ENCODE data around the gene ABL1. TPM values are rescaled to one million over a fixed set of nuclear protein-coding genes. Genes with fewer than 3 reads are reported as not detected.

Gene ABL1
- total RNA-seq, 4 donors from 2014 or later = 22.1 to 51.7 (median 27.1) TPM

DNA sequence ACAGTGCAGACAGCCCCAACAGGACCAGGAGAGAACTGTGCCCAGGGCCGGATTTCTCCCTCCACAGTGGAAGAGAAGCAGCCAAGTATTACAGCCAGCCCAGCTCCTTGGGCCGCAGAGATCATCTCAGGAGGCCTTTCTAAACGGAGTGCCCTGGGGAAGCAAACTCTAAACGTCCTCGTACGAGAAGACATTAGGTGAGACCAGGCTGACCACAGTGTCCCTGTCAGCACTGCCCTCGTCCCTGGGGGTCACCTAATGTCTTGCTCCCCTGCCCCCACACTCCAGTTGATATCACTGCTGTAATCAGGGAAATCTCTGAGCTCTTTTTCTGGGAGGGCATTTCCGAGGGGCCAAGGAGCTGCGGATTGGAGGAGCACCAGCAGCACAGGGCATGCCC, 55.1 kb downstream of the ABL1 start:
- no peak for TF ChIP-seq POLR2A (IDR thresholded peaks at IDR 0.05)
- TF ChIP-seq, protein P1, sequence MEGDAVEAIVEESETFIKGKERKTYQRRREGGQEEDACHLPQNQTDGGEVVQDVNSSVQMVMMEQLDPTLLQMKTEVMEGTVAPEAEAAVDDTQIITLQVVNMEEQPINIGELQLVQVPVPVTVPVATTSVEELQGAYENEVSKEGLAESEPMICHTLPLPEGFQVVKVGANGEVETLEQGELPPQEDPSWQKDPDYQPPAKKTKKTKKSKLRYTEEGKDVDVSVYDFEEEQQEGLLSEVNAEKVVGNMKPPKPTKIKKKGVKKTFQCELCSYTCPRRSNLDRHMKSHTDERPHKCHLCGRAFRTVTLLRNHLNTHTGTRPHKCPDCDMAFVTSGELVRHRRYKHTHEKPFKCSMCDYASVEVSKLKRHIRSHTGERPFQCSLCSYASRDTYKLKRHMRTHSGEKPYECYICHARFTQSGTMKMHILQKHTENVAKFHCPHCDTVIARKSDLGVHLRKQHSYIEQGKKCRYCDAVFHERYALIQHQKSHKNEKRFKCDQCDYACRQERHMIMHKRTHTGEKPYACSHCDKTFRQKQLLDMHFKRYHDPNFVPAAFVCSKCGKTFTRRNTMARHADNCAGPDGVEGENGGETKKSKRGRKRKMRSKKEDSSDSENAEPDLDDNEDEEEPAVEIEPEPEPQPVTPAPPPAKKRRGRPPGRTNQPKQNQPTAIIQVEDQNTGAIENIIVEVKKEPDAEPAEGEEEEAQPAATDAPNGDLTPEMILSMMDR (IDR thresholded peaks at IDR 0.05) = no peak

DNA sequence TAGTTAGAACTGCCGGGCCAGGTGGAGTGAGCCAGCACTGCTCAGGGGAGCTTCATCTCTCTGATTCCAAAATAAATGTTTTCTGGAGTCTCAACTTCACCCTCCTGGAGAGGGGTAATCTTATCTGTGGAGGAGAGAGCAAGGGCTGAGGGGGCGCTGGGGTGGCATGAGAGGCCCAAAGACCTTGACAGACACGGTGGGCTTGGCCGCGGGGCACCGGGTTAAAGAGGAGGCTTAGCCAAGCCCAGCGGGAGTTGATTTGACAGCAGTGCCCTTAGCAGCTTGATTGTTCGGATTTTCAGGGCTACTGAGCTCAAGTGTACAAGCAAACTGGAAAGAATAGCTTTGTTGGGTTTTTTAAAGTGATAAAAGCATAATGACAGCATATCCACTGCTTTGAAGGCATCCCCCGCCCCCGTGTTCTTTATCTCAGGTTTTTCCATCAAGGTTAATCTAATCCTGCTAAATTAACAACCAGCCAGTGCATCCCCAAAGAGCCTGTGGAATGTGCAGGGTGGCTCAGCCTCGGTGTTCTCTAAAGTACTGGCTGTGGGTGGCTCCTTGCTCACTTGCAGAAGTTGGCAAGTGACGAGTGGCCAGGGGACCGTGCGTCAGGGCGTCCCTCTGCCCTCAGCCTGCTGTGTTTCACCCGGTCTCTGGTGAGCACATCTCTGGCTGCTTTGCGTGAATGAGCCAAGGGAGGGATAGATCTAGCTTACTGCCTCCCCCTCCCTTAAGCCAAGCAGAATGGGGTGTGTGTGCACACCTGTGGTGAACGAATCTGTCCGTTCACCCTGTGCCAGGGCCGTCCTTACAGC, 56.0 kb downstream of the ABL1 start:
- intact Hi-C loops (cut with DNase I) = no loop called here
- Histone ChIP-seq H3K36me3 (peaks cover 19 to 73% (median 32%) of the 10 kb centered on the region in 3 donors), H3K27me3 (peaks cover 0 to 2% (median 0%) of the 10 kb centered on the region in 4 donors), H3K27ac (no peak overlapping the region), H3K4me3 (no peak overlapping the region), H3K9me3 (no peaks in the 10 kb centered on the region), H3K4me1 (peaks cover 21 to 66% (median 25%) of the 10 kb centered on the region in 3 donors)
- no peak for DNase-seq
- WGBS, 2 donors = 83 to 88% methylated on average over 10 to 20 of the region's 20 CpGs
- no peak for TF ChIP-seq POLR2A (IDR thresholded peaks at IDR 0.05)
- TF ChIP-seq, protein P1 (IDR thresholded peaks at IDR 0.05) = no peak

More for the DNA sequence above, 55.1 kb downstream of the ABL1 start:
- no peak overlapping the region for H3K4me3 ChIP-seq
- intact Hi-C loops (cut with DNase I) = no loop called here
- H3K4me1 ChIP-seq = peaks cover 21 to 68% (median 26%) of the 10 kb centered on the region in 3 donors
- no peaks in the 10 kb centered on the region for H3K27me3 ChIP-seq
- DNase-seq = no peak
- H3K27ac ChIP-seq = no peak overlapping the region
- 67 to 68% methylated on average over 1 to 8 of the region's 9 CpGs for WGBS, 2 donors
- no peaks in the 10 kb centered on the region for H3K9me3 ChIP-seq
- peaks cover 28 to 83% (median 40%) of the 10 kb centered on the region in 3 donors for H3K36me3 ChIP-seq

DNA sequence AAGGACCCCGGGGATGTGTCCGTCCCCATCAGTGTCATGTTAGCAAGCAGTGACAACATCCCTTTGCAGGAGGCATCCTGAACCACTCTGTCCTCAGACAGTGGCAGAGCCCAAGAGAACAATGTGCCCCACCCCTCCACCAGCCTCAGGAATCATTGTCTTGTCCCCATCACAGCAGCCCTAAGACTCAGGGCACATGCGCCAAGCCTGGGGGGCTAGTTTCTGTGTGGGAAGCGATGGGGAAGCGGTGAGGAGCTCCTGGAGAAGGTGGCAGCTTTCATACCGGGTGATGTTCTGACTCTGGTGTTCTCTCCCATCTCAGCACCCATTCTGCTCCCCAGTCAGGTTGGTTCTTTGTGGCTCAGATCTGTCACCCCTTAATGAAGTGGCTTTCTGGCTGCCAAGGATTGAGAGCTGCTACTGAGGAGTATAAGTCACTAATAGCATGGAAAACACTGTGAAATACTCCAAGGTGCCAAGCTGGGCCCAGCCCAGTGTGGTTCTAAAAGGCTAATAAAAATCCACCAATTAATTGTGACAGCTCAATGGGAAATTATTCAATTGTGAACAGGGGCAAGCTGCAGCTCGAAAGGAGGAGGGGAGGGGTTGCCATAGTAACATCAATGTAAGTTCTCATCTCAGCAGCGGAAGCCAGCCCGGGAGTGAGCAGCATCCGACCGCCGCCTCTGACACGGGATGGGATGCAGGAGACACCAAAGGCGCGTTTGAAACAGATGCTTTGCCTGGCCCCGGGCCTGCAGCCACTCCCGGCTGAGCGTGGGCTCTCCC, 56.8 kb downstream of the ABL1 start:
- Histone ChIP-seq H3K9me3 (no peaks in the 10 kb centered on the region), H3K27me3 (peaks cover 0 to 10% (median 0%) of the 10 kb centered on the region in 4 donors), H3K36me3 (peaks cover 13 to 65% (median 27%) of the 10 kb centered on the region in 3 donors), H3K4me1 (peaks cover 21 to 59% (median 25%) of the 10 kb centered on the region in 3 donors), H3K27ac (no peak overlapping the region), H3K4me3 (no peak overlapping the region)
- no peak for TF ChIP-seq POLR2A (IDR thresholded peaks at IDR 0.05)
- TF ChIP-seq, protein P1 (IDR thresholded peaks at IDR 0.05) = no peak
- DNase-seq = no peak
- intact Hi-C loops (cut with DNase I) = no loop called here
- WGBS, 2 donors = 45 to 66% methylated on average over 13 of the region's 18 CpGs

DNA sequence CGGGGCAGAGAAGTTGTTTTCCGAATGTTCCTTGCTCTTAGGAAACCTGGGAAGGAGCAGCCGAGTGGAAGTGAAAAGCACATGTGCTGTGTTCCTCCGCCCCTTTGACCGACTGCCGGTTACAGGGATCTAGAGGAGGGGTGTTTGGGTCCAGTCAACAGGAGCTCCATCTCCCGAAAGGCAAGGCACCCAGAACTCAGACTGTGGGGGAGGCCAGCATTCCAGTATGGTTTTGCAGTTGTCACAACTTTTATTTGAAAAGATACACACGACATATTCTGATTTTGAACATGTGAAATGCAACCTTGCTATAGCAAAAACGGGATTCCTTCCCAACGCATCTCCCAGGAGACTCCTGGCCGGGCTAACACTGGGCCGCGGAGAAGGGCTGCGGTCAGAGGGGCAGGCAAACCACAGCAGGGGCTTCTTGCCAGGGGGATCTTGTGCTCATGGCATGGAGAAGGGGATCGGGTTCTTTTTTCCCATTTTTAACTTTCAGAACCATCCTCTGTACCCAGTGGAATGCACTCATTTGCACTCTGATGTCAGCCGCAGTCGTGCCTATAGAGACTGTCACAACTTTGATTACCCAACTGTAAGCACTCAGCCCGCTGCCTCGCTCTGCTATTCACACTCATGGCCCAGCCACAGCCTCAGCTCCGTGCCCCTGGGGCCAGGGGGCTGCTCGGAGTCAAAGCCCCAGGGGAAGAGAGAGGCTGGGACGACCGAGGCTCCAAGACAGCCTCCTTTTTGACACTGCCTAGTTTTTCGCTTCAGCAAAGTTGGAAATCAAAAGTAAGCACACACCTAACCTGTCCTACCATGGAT, 57.6 kb downstream of the ABL1 start:
- H3K4me3 ChIP-seq = no peak overlapping the region
- H3K9me3 ChIP-seq = no peaks in the 10 kb centered on the region
- TF ChIP-seq, protein P1 (IDR thresholded peaks at IDR 0.05) = no peak
- TF ChIP-seq POLR2A (IDR thresholded peaks at IDR 0.05) = no peak
- H3K36me3 ChIP-seq = peaks cover 7 to 57% (median 22%) of the 10 kb centered on the region in 3 donors
- no peak for DNase-seq
- 75 to 77% methylated on average over 11 to 18 of the region's 24 CpGs for WGBS, 2 donors
- intact Hi-C loops (cut with DNase I) = no loop called here
- H3K27ac ChIP-seq = peak overlapping the region in 2 of 4 donors; percentile 59 to 71
- peaks cover 21 to 53% (median 22%) of the 10 kb centered on the region in 3 donors for H3K4me1 ChIP-seq
- H3K27me3 ChIP-seq = peaks cover 0 to 18% (median 0%) of the 10 kb centered on the region in 4 donors

Measured in esophagus squamous epithelium (tissue), 5 donors.